ENCODE results near the gene NIBAN1.

- no peak for TF ChIP-seq POLR2A (IDR thresholded peaks at IDR 0.05; ENCODE audit: low read length)
- no peak for TF ChIP-seq GATA1 (IDR thresholded peaks at IDR 0.05; ENCODE audit: low read depth, low read length)
Measured at GRCh38 chr1:184929711-184930202, 44.6 kb downstream of the NIBAN1 start.

Measured in erythroblast (primary cell).